Ovary (tissue), 3 donors: ENCODE measurements around the gene COMTD1.

ENCODE experiments used
- POLR2A ChIP-seq: fragments of 450-650 bp; IDR thresholded peaks from one replicate; pipeline ENCODE4 v1.6.1; 2017; ENCODE audit warnings: antibody characterized with exemption, mild to moderate bottlenecking, moderate library complexity
- TF ChIP-seq, protein P1 (sequence below), 3 donors: fragments of 450-650 bp in 2 of 3; fragments of 200-600 bp in 1 of 3; IDR thresholded peaks; one replicate each; pipeline versions ENCODE4 v1.5.1 to v1.8.0; 2016 to 2022; ENCODE audit warnings: antibody characterized with exemption in 3 of 3, mild to moderate bottlenecking in 1 of 3
- donor health status: DM: no; HTN: no; CAD: no.

- TF ChIP-seq, protein P1, sequence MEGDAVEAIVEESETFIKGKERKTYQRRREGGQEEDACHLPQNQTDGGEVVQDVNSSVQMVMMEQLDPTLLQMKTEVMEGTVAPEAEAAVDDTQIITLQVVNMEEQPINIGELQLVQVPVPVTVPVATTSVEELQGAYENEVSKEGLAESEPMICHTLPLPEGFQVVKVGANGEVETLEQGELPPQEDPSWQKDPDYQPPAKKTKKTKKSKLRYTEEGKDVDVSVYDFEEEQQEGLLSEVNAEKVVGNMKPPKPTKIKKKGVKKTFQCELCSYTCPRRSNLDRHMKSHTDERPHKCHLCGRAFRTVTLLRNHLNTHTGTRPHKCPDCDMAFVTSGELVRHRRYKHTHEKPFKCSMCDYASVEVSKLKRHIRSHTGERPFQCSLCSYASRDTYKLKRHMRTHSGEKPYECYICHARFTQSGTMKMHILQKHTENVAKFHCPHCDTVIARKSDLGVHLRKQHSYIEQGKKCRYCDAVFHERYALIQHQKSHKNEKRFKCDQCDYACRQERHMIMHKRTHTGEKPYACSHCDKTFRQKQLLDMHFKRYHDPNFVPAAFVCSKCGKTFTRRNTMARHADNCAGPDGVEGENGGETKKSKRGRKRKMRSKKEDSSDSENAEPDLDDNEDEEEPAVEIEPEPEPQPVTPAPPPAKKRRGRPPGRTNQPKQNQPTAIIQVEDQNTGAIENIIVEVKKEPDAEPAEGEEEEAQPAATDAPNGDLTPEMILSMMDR (IDR thresholded peaks at IDR 0.05) = no peak
- TF ChIP-seq POLR2A = no peak
These were observed 24.6 kb downstream of the COMTD1 start for GRCh38 chr10:75211007-75211691.
